Measurements from ENCODE around the gene CFAP92.

DNA sequence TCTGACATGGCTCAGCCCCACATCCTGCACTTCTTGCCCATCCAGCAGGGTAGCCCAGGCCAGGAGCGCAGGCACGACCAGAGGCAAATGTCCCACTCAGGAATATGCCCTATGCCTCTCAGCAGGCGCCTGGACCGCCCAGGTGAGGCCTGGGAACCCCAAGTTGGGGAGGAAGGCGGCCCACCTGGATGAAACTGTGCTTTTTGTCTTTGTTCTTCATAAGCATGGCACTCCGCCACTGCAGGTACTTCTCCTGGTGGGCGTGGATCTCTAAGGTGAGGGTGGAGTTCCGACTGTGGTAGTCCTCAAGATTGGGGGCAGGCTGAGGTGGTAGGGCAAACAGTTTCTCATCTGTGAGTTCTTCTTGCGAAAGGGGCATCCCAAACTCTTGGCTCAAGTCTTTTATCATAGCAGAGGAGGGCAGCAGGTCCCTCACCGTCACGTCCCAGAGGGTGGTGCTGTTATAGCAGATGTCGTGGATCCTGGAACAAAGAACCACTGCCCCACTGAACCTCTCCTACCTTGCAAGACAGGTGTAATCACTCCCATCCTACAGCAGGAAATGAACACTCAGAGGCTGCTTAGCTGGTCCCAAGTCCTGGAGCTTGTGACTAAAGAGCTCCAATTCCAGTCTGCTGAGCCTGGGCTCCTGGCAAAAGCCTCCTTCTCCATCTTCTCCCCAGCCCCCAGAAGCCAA, 61.2 kb downstream of the CFAP92 start:
- TF ChIP-seq, protein P1, sequence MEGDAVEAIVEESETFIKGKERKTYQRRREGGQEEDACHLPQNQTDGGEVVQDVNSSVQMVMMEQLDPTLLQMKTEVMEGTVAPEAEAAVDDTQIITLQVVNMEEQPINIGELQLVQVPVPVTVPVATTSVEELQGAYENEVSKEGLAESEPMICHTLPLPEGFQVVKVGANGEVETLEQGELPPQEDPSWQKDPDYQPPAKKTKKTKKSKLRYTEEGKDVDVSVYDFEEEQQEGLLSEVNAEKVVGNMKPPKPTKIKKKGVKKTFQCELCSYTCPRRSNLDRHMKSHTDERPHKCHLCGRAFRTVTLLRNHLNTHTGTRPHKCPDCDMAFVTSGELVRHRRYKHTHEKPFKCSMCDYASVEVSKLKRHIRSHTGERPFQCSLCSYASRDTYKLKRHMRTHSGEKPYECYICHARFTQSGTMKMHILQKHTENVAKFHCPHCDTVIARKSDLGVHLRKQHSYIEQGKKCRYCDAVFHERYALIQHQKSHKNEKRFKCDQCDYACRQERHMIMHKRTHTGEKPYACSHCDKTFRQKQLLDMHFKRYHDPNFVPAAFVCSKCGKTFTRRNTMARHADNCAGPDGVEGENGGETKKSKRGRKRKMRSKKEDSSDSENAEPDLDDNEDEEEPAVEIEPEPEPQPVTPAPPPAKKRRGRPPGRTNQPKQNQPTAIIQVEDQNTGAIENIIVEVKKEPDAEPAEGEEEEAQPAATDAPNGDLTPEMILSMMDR (IDR thresholded peaks at IDR 0.05; ENCODE audit: insufficient read depth, low read depth, low read length): no peak
- TF ChIP-seq EZH2 (IDR thresholded peaks at IDR 0.05; ENCODE audit: insufficient read depth, low read length): no peak
